Left lobe of liver (tissue), 2 donors: ENCODE measurements around the gene SH3BGRL3. TPM values are rescaled to one million over a fixed set of nuclear protein-coding genes. Genes with fewer than 3 reads are reported as not detected.
"Not testable (repeated sequence)": the region's sequence is repeated elsewhere in the genome, so short reads cannot be mapped to it uniquely, and the experiment has no call there.

ENCODE experiments used
- ATAC-seq: fragments of 200-7000 bp; cut with Tn5 transposase; one replicate; pipeline ENCODE4 v1.9.1; 2020; ENCODE audit warnings: mild to moderate bottlenecking, moderate library complexity
- DNase-seq: peaks from one replicate; pipeline ENCODE4 v3.0.0-alpha.2; 2020; ENCODE audit warnings: low spot score
- total RNA-seq: library from RNA; stranded (reverse); gene quantifications from one replicate; pipeline ENCODE4 v1.2.1, GENCODE V29; 2021
- donor health status: DM: no; HTN: no; CAD: no; lungs with moderate emphysema.
- donor health status: DM: no; HTN: yes; CAD: no.

SH3BGRL3 gene
- total RNA-seq, 1 donor from 2014 or later, result 31.5 TPM

DNA sequence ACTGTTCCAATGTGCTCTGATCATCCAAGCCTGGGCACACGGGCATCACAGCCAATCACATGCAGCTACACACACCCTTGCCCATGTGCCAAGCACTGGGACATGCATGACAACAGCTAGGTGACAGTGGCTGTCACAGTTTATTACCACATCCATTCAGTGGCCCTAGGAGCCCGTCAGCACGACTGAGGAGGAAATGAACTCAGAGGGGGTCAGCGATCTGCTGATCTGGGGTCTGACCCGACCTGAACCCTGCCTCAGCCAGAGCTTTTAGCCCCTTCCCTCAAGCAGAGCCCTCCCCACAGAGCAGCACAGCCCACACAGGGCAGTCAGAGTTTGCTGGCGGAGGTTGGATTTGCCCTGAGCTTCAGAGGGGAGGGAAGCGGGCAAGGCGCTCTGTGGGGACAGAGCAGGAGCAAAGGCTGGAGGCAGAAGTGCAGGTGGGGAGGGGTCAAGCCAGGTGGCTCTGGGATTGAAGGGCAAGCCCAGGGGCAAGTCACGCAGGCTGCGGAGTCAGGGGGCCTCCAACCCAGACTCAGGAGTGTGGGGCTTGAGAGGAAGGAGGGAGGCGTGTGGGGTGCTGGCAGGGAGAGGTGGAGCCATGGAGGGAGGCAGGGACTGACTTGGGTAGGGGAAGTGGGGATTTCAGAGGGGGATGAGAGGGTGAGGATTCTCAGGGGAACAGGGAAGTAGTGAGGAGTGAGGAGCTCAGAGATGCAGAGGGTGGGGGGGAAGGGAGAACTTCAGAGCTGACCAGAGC, 10.4 kb downstream of the SH3BGRL3 start:
- ATAC-seq, result peak; percentile 35
- no peak for DNase-seq

DNA sequence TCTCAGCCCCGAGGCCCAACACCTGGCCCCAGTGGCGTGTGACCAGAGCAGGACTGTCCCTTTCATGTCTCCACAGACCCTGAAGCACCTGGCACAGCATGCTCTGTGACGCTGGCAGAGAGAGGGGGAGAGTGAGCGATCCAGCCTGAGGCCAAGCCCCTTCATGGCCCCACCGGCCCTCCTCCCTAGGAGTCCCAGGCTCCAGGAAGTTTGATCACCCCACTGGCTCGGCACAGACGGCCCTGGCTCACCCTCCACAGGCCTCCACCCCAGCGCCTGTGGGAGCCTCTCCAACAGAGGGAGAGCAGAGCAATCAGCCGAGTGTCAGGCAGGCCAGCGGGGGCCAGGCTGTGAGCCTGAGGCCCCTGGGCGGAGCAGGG, 11.0 kb downstream of the SH3BGRL3 start:
- ATAC-seq (no peak), DNase-seq (no peak)

DNA sequence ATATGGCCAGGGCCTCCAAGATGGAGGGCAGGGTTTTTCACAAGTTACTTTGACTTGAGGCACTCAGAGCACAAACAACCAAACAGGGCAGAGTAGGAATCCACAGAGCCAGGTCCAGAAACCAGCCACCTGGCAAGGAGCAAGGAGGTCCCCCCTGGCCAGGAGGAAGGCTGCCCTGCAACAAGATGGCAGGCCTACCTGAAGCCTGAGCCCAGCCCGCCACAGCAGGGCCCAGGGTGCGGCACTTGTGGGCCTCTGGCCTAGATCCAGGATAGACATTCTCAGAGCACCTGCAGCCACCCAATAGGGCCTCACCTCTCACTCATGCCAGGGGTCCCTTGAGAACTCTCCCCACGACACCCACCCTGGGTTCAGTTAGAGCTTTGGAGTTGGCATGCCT, 11.5 kb downstream of the SH3BGRL3 start:
- DNase-seq (no peak), ATAC-seq (no peak)

DNA sequence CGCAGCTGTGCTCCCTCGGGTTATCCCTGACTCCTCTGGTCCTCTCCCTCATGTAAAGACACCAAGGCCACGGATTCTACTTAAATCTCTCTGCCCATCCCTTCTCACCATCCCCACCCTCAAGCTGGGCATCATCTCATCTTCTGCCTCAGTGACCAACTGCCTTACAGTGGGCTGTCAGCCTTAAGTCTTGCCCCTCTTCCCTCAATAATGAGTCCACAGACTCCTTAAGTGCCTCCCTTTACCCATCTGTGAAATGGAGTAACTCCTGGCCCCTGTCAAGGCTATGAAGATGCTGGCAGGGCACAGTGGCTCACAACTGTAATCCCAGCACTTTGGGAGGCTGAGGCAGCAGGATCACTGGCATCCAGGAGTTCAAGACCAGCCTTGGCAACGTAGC, 12.1 kb downstream of the SH3BGRL3 start:
- DNase-seq (no peak), ATAC-seq (no peak)

DNA sequence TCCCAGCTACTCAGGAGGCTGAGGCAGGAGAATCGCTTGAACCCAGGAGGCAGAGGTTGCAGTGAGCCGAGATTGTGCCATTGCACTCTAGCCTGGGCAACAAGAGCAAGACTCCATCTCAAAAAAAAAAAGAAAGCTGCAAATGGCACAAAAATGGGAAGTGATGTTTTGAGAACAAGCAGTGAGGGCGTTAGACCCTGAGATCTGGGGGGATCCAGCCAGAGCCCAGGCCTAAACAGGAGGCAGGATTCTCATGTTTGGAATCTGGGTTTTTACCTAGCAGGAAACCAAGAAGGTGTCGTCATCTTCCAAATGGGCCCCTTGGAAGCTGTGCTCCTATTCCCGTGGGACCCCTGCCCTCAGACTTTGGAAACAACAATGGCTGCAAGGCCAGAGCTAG, 12.8 kb downstream of the SH3BGRL3 start:
- ATAC-seq, DNase-seq: not testable (repeated sequence)

DNA sequence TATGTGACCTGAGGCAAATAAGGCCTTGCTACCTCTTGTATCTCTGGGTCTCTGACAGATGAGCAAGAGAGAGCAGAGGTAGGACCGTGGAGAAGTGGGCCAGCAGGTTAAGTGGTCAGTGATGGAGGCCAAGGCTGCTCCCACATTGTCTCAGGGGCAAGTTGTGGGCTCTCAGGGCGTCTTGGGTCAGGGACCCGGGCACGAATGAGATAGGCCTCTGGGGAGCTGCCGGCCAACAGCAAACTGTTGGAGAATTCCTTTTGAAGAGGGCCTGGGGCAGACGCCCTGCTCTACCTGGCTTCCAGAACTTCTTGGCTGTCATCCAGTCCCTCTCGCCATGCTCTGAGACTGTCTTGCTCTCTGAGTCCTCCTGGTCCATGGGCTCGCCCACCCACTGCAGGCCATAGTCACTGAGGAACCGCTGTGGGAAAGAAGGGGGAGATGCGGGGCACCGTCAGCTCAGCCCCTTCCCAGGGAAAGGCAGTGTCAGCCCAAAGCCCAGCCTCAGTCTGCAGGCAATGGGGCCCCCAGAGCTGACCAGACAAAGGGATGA, 14.1 kb downstream of the SH3BGRL3 start:
- DNase-seq, result no peak
- no peak for ATAC-seq

DNA sequence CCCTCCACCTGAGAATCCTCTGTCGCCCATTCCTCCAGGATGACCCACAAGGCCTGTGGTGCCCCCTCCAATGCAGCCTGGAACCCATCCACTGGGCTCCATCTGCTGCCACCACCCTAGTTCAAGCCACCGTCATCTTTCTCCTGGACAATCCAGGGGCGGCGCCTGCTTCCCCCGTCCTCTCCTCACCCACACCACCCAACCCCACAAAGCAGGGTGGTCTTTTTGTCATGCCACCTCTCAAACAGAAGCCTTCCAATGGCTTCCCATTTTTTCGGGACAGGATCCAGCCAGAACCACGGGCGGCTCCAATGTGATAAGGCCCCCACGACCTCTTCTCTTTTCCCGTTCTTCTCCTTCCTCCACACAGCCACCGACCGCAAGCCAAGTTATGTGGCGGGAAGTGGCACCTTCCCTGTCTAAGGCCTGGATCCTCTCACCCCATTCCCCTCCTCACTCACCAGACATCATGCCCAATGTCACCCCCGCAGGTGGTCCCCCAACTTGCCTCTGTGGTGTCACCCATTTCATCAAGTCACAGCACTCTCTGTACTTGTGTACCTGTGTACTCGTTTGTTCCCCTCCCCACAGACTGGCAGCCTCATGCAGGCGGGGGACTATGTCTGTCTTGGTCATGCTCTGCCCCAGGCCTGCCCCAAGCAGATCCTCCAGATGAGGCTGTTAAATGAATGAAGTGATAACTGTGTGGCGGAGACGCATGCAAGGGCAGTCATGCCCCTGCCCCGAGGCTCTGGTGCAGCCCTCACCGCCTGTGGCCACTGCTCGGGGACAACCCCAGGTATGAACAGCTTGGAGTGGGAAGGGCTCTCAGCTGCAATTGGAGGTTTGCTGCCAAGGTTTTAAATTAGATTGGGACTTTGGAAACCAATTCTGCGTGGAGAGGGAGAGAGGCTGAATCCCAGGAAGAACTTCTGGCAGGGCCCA, 15.6 kb downstream of the SH3BGRL3 start:
- no peak for DNase-seq

DNA sequence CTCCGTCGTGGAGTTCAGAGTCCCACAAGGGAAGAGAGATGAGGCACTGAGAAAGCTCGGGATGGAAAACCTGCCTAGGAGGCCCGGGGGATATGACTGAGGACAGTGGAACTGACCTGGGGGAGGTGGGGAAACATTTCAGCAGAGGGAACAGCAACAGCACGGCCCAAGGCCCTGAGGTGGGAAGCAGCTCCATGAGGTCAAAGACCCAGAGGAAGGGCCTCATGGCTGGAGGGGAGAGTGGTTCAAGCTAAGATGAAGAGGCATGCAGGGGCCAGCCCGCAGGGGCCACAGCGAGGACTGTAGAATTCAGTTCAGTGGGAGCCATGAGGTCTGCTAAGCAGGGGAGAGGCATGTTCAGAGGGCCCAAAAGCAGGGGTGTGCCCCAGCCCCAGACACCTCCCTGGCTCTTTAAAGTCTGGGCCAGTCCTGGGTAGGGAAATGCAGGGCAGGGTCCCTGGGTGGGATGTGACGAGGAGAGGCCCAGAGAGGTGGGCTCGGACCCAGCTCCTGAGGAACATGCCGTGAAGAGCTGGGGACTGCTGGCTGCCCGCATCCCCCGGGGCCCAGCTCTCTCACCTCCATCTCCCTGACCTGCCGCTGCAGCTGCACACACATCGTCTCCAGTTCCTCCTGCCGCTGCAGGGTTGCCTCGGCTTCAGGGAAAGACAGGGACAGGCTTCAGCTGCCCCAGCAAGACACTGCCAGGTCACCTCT, 16.6 kb downstream of the SH3BGRL3 start:
- DNase-seq (no peak), ATAC-seq (no peak)

More for the DNA sequence above, 15.6 kb downstream of the SH3BGRL3 start:
- ATAC-seq, result no peak

DNA sequence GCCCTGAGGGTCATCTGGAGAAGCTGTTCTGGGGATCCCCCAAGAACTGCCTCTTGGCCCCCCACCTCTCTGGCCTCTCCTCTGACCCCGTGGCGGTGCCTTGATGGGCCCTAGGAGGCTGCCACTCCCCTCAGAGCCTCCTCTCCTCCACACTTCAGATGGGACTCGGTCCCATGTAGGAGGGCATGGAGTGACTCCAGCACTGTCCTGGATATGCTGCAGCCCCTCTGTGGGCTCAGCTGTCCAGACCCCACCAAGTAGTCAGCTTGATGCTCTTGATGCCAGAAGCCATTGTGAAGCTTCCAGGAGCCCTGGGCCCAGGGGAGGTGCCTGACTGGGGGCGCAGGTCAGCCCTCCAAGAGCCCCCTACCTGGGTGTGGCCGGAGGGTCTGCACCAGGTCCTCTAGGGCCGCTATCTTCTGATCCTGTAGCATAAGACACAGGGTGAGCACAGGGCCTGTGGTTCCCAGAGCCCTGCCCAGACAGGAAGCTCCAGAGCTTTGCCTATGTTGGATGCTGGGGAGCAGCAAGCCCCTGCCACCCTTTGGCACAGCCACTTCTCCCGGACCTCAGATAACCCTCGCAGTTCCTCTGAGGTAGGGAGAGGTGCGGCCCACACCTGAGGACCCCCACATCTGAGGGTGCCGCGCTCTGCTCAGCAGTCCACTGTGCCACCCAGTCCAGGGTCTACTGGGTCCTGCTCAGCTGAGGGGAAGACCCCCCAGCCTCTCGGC, 17.3 kb downstream of the SH3BGRL3 start:
- ATAC-seq (no peak), DNase-seq (no peak)

DNA sequence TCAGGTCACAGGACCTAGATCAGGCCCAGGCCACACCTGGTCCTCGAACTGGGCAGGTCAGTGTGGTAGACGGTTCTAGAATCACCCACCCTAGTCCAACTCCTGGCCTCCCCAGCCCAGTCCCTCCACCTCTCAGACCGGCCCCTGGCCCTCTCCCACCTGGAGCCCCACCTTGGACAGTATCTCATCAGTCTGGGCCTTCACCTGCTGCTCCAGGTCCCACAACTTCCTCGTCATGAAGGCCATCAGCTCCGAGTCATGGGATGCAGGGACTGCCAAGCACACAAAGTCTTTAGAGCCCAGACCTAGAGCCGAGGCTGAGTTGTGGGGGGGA, 17.9 kb downstream of the SH3BGRL3 start:
- ATAC-seq, result no peak
- DNase-seq, result no peak

DNA sequence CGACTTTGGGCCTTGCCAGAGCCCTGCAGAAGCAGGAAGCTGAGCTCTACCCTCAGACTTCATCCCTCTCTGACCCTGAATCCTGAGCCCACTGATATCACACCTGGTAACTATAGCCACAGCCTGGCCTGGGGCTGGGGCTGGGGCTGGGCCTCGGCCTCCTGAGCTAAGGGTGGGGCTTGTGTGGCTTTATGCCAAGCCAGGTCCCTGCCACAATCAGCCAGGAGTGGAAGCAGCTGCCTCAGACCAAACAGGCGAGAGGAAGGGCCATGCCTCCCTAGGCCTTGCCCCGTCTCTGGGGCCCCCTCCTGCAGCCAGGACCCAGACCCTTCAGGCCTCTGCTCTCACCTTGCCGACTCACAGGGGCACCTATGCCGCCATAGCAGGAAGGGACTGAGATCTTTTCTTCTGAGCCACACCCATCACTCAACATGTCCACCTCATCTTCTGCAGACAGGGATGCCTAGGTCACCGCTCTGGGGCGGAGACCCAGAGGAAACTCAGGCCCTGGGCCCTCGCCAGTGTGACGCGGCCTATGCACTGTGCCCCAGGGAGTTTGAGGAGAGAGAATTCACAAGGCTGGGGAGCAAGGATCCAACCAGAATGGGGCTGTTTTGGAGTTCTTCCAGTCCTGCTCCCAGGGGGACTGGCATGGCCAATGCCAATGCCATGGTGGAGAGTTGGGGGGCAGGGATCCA, 20.8 kb downstream of the SH3BGRL3 start:
- ATAC-seq (no peak), DNase-seq (no peak)

DNA sequence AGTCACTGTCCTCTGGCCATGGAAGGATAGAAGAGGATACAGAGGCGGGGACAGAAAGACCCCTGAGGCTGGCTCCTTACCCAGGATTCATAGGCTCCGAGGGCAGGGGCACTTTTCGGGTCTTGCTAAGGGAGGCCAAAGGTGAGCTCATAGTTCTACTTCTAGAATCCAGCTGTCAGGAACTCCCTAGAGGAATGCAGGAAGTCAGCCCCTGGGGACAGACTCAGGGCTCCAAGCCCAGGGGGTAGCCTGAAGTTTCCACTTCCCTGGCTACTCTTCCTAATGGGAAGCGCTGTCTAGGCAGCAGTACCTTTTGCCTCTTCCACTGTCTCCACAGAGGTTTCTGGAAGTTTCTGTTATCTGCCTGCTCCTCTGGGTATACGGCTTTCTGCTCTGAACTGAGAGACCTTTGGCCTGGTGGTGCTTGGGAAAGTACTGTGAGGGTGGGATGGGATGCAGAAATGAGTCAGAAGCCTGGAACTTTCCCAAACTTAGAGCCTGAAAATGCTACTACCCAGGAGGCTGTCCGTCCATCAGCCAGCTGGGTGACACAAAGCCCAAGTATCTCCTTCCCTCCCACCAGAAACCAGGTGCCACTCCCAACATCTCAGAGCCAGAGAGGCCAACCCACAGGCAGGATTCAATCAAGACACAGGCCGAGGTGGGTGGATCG, 23.0 kb downstream of the SH3BGRL3 start:
- ATAC-seq, result no peak
- DNase-seq, result no peak

DNA sequence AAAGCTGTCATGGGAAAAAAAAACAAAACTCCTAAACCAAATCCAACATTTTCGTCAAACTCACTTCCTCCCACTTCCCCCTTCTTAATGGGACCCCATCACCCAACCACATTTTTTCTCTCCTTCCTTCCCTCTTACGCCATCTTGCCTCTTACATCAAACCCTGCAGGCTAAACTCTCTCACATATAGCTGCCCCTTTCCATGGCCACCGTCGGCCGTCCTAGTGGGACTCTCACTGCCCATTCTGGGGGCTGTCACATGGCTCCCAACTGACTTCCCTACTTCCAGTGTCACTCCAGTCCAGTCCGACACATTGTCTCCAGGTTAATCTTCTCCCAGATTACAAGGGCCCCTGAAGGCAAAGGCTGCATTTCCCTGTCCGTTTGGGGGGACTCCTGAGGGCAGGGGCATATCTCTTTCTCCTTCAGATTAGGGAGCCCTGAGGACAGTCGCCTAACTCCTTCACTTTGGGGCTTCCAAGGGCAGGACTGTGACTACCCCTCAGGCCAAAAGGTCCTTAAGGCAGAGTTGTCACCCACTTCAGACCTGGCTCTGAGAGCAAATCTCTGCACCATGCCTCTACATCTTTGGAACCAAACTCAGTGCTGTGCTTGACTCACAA, 25.9 kb downstream of the SH3BGRL3 start:
- DNase-seq (no peak), ATAC-seq (no peak)

DNA sequence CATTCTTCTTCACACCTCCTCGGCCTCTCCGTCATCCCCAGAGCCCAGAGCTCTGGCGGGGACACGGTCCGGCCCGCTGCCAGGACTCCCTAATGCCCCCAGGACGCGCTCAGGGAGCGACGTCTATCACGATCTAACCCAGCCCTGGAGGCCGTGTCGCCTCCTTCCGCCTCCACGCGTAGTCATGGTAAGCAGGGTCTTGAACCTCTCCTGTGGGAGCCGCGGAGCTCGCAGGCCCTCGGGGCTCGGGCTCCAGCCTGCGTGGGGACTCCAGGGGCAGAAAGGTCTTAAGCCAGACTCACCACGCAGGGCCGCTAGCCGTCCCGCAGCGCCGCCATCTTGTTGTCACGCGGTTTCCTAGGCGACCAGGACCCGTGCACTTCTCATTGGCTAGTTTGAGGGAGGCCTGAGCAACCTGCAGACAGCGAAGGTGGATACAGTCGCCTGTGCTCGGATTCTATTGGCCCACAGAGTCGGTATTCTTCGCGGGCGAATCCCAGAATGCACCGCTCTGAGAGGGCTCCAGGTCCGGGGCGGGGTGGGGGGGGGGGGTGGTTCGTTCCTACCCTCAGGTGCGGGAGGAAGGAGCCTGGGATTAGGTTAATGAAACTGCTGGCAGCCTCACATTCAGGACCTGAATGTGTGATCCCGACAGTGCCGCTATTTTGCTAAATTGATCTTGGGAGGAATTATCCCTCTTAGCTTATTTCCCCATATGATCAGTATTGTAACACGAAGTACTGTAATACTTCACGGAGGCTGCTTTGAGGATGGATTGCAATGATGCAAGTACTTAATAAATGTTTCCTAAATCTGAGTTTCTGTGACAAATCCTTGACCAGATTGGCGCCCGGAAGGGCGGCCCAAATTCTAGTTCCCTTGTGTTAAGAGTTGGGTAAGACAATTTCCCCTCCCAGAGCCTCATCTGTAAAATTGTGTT, 26.7 kb downstream of the SH3BGRL3 start, which contains the start of gene UBXN11:
UBXN11 (minus strand) TSS at position 347 of the 940 bp plus-strand sequence. CDS start 3,753 bp downstream, outside the sequence.
- DNase-seq, result peak; percentile 94
- peak; percentile 99 for ATAC-seq

DNA sequence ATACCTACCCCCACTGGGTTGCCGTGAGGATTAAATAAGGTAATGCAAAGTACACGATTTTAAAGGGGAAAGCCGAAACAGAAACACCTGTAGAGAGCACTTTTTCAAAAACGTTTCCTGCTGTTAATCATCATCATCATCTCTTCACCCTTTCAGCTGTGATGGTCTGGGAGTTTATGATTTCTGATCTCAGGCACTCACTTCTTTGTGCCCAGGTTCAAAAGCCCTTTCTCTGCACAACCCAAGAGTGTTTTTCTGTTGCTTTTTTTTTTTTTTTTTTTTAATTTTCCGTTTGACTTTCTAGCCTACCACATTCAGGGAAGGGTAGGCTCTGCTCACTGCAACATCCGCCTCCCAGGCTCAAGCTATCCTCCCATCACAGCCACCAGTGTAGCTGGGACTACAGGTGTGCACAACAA, 27.5 kb downstream of the SH3BGRL3 start:
- no peak for ATAC-seq

DNA sequence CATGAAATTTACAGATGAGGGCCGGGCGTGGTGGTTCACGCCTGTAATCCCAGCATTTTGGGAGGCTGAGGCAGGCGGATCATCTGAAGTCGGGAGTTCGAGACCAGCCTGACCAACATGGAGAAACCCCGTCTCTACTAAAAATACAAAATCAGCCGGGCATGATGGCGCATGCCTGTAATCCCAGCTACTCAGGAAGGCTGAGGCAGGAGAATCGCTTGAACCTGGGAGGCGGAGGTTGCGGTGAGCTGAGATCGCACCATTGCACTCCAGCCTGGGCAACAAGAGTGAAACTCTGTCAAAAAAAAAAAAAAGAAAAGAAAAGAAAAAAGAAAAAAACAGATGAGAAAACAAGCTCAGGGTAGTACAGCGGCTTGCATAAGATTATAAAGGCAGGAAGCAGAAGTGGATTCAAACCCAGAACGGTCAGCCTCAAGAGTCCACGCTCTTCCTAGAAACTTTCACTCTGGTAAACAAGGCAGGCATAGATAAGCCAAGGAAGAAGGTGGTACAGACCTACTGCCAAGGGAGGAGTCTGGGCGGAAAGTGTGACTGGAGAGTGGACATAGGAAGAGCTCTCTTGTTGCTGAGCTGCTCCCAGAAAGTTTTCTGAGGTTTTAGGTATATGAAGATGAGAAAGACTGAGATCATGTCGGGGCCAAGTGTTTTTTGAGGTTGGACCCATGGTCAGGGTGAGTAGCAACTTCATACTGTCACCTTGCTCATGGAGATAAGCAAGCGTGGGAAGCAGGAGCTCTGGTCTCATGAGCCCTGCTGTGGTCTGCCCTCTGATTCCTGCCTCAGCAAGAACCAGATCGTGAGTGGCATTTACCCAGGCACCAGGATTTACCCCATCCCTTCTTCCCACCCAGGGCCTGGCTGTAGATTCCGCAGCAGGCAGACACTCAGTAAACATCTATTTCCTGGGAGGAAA, 28.3 kb downstream of the SH3BGRL3 start:
- not testable (repeated sequence) for ATAC-seq, DNase-seq

More for the DNA sequence above, 27.5 kb downstream of the SH3BGRL3 start:
- no peak for DNase-seq
